A204.1 (cell line): ENCODE results near the gene FAM78A.
"Not testable (repeated sequence)": the region's sequence is repeated elsewhere in the genome, so short reads cannot be mapped to it uniquely, and the experiment has no call there.

Experiments used
- FAIRE-seq: peaks from 2 replicates; lab custom pipeline; 2012; peaks lifted over from hg19 to GRCh38; lab: Jason Lieb, UNC

Gene FAM78A

GRCh38 chr9:131263033-131263343, 13.3 kb downstream of the FAM78A start:
- not testable (repeated sequence) for FAIRE-seq

DNA sequence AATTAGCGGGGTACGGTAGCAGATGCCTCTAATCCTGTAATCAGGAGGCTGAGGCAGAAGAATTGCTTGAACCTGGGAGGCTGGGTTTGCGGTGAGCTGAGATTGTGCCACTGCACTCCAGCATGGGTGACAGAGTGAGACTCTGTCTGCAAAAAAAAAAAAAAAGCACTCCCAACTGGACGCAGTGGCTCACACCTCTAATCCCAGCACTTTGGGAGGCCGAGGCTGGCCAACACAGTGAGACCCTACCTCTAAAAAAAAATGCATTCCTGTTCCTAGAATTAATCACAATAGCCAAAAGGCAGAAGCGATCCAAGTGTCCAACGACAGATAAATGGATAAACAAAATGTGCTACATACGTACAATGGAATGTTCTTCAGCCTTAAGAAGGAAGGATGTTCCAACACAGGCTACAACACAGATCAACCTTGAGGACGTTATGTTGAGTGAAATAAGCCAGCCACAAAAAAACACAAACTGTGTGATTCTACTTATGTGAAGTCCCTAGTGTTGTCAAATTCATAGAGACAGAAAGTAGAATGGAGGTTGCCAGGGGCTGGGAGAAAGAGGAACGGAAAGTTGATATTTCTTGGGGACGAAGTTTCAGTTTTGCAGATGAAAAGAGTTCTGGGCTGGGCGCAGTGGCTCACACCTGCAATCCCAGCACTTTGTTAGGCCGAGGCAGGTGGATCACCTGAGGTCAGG, 13.8 kb downstream of the FAM78A start:
- FAIRE-seq, result no peak

GRCh38 chr9:131260751-131261452, 15.4 kb downstream of the FAM78A start:
- no peak for FAIRE-seq

- no peak for FAIRE-seq
Observed at GRCh38 chr9:131259916-131260597, 16.3 kb downstream of the FAM78A start.

- no peak for FAIRE-seq
Observed at GRCh38 chr9:131259432-131259898, 16.8 kb downstream of the FAM78A start.

GRCh38 chr9:131258698-131259431, 17.4 kb downstream of the FAM78A start:
- no peak for FAIRE-seq

GRCh38 chr9:131258186-131258585, 18.1 kb downstream of the FAM78A start:
- no peak for FAIRE-seq

DNA sequence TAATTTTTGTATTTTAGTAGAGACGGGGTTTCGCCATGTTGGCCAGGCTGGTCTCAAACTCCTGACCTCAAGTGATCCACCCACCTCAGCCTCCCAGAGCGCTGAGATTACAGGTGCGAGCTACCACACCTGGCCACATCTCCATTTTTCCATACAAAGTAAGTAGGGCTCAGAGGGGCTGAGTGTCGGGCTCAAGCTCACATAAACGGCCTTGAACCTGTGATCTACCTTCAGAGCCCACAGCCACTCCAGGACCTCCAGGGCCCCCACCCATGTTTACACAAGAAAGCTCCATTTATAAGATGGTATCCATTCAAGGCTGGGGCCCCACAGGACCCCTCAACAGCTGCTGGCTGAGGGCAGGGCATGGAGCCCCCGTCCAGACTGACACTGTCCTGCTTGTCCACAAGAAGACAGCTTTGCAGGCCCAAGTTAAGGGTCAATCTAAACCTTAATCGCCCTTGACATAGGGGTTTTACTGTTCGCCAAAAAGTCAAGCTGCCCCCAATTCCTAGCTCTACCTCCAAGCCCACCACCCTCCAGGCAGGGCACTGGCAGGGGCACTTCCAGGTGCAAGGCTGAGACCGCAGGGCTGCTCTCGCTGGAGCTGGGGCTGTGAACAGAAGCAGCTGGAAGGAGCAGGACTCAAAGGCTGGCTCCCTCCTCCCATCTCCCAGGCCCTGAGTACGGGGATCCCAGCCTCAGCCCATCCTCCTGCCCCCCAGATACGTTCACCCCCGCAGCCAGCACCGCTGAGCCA, 18.9 kb downstream of the FAM78A start:
- FAIRE-seq, result no peak

GRCh38 chr9:131255676-131256197, 20.6 kb downstream of the FAM78A start:
- FAIRE-seq, result no peak

GRCh38 chr9:131254626-131255025, 21.7 kb downstream of the FAM78A start:
- no peak for FAIRE-seq

DNA sequence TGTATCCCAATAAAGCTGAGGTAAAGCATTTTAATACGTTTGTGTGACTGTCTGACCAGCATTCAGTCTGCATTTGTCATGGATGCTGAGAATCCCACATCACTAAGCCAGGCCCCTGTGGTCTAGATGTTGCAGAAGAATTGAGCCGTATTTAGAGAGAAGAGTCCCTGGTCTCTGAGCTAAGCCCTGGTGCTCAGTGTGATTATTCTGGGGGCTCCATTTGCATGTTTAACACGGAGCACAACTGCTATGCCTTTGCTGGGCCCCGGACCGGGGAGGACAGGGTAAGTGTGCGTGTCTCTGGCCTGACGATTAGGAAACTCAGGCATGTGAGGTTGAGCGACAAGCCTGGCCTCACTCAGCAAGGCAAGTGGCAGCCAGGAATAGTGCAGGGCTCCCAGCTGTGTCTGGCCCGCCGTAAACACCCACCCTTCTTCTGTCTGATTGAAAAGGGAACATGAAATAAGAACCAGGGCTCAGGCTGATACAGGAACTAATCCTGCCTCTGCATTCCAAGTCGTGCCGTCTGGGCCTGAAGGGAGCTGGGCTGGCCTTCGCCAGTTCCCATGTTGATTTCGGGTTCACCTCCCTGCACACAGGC, 22.3 kb downstream of the FAM78A start:
- FAIRE-seq, result no peak

DNA sequence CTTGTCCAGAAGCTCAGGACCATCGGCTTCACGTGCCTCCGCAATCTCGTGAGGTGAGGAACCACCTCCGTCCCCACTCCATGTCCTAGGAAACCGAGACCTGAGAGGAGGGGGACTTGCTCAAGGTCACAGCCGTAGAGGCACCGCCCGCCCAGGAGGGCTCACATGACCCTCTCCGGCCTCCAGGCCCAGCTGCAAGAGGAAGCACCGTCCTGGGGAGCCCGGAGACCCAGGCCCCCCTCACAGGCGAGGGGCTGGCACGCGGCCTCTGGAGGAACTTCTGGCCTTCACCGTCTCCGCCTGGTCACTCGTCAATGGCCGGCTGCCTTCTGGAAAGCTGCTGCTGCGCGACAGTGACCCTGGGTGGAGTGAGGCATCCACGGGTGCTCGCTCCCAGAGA, 24.2 kb downstream of the FAM78A start:
- no peak for FAIRE-seq

GRCh38 chr9:131246618-131247017, 29.7 kb downstream of the FAM78A start:
- FAIRE-seq, result no peak

DNA sequence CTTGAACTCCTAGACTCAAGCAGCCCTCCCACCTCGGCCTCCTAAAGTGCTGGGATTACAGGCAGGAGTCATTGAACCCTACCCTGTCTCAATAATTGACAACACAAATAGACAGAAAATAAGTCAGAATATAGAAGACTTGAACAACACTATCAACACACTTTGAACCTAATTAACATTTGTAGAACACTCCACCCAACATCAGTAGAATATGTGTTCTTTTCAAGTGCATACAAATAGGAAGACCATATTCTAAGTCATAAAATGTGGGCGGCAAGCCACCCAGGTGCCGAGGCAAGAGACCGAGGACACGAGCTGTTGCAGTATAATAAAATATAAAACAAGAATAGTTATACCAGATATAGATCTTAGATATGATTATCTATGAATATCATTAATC, 32.0 kb downstream of the FAM78A start:
- not testable (repeated sequence) for FAIRE-seq

GRCh38 chr9:131240047-131240921, 36.0 kb downstream of the FAM78A start:
- no peak for FAIRE-seq

DNA sequence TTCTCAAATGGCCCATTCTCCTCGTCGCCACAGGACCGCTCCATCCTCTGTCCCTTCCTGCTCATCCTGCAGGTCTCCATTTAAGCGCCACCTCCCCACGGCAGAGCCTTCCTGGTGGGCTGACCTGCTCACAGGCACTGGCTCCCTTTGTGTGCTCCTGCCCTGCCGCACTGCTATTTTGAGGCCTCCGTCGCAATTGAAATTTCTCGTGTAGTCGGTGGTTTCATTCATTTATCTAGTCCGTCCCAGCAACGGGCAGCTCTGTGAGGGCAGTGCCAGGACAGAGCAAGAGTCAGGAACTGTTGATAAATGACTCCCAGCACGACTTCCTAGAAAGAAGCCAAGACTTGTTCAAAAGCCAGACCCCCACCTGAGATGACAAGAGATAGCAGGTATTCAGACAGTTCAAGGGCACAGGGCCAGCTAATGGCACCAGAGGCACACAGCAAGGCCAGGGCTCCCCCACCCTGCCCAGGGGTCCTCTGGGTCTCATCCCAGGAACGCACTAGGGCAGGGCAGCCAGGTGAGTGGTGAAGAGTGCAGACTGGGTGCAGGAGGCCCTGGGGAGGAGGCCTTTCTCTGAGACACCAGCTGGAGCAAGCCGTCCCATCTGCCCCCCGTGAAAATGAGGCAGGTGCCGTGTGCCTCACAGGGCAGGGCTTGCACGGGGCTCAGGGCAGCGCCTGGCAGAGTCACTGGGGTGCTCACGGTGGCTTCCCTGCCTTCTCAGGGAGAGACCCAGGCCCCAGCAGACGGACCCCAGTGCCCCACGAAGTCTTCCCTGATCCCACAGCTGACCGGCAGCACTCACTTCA, 36.9 kb downstream of the FAM78A start:
- FAIRE-seq, result no peak

DNA sequence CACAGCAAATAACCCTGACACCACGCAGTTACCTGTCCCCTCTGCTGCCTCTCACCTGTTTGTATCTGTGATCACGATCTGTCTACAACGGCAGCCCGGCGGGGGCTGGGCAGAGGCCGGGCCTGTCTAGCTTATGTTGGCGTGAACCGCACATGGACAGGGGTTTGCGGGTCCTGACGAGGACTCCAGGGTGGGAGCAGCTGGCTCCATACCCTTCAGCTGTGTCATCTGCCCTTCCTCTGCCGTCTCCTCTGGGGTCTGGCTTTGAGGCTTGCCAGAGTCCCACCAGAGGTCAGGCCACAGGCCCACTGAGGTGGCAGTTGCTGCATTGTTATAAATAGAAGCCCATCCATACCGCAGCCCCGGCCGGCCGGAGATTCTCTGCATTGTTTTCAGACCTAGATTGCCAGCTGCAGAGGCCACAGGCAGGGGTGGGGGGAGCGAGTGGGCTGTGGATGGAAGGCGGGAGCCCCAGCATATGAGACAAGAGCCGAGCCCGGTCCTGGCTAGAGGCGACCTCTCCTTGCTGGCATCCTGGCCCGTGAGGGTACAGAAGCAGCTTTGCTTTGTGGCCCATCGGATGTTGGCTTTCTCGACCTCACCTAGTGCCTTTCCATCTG, 37.8 kb downstream of the FAM78A start:
- no peak for FAIRE-seq

DNA sequence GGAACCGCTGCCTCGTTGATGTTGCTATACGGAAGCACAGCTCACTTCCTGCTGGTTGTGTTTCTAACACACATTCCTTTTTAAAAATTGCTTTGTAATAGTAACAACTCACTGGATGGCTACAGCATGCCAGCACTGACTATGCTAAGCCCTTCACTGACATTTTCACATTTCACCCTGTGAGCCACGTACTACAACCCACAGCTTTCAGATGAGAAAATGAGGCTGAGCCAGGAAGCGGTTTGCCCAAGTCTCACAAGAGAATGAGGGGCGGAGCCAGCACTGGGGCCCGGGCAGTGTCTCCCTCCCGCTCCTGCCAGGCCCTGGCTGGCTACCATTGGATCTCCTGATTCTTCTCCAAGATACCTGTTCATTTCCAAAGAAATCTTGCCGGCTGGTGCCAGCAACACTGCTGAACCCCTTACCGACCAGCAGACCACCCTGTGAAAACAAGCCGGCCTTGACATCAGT, 38.3 kb downstream of the FAM78A start:
- FAIRE-seq, result no peak

DNA sequence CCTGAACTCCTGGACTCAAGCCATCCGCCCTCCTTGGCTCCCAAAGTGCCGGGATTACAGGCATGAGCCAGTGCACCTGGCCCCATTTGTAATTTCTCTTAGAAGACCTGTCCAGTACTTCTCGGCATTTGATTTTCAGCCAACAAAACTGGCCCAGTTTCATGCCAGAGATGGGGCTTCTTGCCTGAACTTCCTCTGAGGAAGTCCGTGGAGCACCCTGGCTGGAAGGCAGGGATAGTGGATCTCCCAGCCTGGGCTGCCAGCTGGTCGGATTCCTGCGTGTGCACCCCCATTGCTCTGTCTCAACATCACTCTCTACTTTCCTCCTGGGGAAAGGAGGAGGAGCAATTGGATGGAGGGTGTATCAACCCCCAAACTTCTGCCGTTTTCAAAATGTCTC, 39.0 kb downstream of the FAM78A start:
- FAIRE-seq, result no peak
